Stimulated activated CD8-positive, alpha-beta memory T cell treated with anti-CD3 and anti-CD28 coated beads, Interleukin-4, amount 100 ng/mL, for 1 hour (primary cell): Measurements from ENCODE around the gene MYO9A.

Experiments used
- DNase-seq, 2 donors: peaks; one replicate each; pipeline ENCODE4 v3.0.0-alpha.2; 2020; ENCODE audit warnings: low read depth in 2 of 2, low spot score in 1 of 2

MYO9A gene

GRCh38 chr15:71962537-71962936, 155.4 kb downstream of the MYO9A start:
- no peak for DNase-seq

- DNase-seq: no peak
Observed at GRCh38 chr15:71957026-71957425, 160.9 kb downstream of the MYO9A start.

GRCh38 chr15:71951134-71951533, 166.8 kb downstream of the MYO9A start:
- no peak for DNase-seq

- no peak for DNase-seq
Observed at GRCh38 chr15:71945012-71945411, 172.9 kb downstream of the MYO9A start.

- no peak for DNase-seq
Observed at GRCh38 chr15:71943806-71944205, 174.1 kb downstream of the MYO9A start.

- DNase-seq: no peak
Observed at GRCh38 chr15:71939981-71940588, 177.9 kb downstream of the MYO9A start.

GRCh38 chr15:71937650-71938311, 180.2 kb downstream of the MYO9A start:
- DNase-seq: no peak

GRCh38 chr15:71934446-71934845, 183.5 kb downstream of the MYO9A start:
- DNase-seq: no peak

GRCh38 chr15:71932689-71933088, 185.3 kb downstream of the MYO9A start:
- no peak for DNase-seq

GRCh38 chr15:71931261-71931660, 186.7 kb downstream of the MYO9A start:
- DNase-seq: no peak

- DNase-seq: no peak
Observed at GRCh38 chr15:71925145-71925544, 192.8 kb downstream of the MYO9A start.

- no peak for DNase-seq
Observed at GRCh38 chr15:71921191-71921590, 196.8 kb downstream of the MYO9A start.

- DNase-seq: no peak
Observed at GRCh38 chr15:71920573-71920972, 197.4 kb downstream of the MYO9A start.

- DNase-seq: no peak
Observed at GRCh38 chr15:71916834-71917233, 201.1 kb downstream of the MYO9A start.

GRCh38 chr15:71914092-71914491, 203.9 kb downstream of the MYO9A start:
- DNase-seq: no peak

GRCh38 chr15:71899674-71900073, 218.3 kb downstream of the MYO9A start:
- no peak for DNase-seq

- no peak for DNase-seq
Observed at GRCh38 chr15:71893691-71894090, 224.3 kb downstream of the MYO9A start.

GRCh38 chr15:71892335-71892734, 225.6 kb downstream of the MYO9A start:
- no peak for DNase-seq

- DNase-seq: no peak
Observed at GRCh38 chr15:71891026-71891425, 226.9 kb downstream of the MYO9A start.

GRCh38 chr15:71889947-71890346, 228.0 kb downstream of the MYO9A start:
- no peak for DNase-seq

GRCh38 chr15:71889385-71889784, 228.6 kb downstream of the MYO9A start:
- no peak for DNase-seq

- no peak for DNase-seq
Observed at GRCh38 chr15:71888797-71889196, 229.2 kb downstream of the MYO9A start.

GRCh38 chr15:71885390-71885789, 232.6 kb downstream of the MYO9A start:
- DNase-seq: no peak
